ENCODE data around the gene HIVEP1.

DNA sequence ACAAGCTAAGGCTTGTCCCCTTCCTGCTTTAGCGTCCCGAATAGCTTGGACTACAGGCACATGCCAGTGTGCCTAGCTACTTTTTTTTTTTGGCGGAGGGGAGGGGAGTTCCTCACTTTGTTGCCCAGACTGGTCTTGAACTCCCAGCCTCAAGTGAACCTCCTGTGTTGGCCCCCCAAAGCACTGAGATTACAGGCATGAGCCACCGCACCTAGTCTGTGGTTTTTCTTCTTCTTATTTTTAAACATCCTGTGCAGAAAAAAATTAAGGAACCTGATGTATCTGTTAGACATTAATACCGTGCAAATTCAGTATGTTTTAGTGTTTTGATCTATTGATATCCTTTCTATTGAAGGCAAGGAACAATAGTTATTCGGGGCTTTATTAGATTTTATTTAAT is 25.7 kb downstream of the HIVEP1 start:
- TF ChIP-seq CTCF (conservative IDR thresholded peaks at IDR 0.05): no peak
- no peak for TF ChIP-seq EZH2 (IDR thresholded peaks at IDR 0.05; ENCODE audit: low read depth)

Measured in PC-9 (cell line).